ENCODE measurements around the gene USP34.
"Not testable (repeated sequence)": the region's sequence is repeated elsewhere in the genome, so short reads cannot be mapped to it uniquely, and the experiment has no call there.

USP34 gene

DNA sequence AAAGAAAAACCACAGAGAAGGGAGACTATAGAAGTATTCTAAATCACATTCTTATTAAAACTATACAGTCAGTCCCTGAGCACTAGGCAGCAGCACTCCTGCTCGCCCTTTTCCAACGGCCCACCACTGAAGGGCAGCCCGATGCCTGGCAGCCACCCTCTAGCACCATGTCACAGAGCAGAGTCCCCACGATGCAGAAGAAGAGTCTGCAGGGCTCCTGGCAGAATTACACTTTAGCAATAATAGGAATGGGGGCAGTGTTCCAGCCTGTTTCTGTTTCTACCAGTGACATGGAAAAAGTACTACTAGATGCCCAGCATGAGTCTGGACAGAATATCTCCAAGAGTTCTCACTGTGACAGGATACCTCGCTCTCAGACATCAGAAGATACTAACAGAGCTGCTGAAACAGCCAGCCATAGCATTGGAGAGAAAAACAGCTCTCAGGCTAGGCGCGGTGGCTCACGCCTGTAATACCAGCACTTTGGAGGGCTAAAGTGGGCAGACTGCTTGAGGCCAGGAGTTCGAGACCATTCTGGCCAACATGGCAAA lies 221.3 kb downstream of the USP34 start:
- no peak for DNase-seq (ENCODE audit: low spot score)

DNA sequence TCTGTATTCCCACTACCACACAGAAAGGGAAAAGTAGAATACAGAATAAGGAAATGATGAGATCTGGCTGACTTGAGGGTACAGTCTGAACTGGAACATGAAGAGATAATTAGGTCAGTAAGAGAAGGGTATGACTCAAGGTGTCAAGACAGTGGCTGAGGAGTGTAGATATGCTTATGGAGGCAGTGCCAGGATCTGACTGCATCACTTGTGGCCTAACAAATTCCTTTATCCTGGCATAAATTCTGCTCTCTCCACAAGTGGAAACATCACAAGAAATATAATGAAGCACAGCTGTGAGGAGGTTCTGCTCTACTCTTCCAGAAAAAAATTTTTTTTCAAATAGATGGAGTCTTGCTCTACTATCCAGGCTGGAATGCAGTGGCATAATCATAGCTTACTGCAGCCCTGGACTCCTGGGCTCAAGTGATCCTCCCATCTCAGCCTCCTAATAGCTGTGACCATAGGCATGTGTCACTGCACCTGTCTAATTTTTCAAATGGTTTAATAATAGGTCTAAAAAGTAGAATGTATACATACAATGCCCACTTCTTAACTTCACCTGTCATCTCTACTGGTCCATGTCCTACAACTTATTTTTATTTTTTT lies 223.6 kb downstream of the USP34 start:
- DNase-seq (ENCODE audit: low spot score), result peak; percentile 75

DNA sequence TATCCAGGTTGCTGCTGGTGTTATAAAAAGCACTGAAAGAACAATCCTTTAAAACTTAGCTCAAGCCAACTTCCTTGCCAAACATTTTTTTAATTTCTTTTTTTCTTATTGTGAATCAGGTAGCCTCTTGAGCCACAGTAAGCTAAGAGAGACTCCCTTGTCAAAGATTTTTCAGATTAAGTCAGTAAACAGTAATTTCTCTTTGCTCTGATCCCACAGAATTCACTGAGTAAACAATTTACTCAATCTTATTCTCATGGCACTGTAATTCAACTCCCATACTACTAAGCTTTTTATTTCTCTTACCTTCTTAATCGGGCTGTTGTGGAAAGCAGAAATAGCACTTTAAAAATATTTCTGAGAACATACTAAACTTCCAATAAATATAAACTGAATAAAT lies 226.2 kb downstream of the USP34 start:
- no peak for DNase-seq (ENCODE audit: low spot score)

DNA sequence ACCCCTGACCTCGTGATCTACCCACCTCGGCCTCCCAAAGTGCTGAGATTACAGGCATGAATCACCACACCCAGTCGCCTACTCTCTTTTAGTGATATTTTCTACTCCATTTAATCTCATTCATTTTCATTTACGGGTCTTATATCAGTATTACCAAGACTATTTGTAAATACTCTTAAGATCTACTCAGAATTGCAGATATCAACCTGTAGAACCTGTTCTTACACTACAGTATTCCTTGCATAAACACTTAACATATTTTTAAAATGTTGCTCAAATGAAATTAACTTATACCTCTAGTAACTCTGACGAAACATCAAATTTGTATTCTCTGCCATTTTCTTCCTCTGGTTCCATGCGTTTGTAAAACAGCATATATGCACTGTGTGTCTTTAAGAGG lies 229.6 kb downstream of the USP34 start:
- no peak for DNase-seq (ENCODE audit: low spot score)

DNA sequence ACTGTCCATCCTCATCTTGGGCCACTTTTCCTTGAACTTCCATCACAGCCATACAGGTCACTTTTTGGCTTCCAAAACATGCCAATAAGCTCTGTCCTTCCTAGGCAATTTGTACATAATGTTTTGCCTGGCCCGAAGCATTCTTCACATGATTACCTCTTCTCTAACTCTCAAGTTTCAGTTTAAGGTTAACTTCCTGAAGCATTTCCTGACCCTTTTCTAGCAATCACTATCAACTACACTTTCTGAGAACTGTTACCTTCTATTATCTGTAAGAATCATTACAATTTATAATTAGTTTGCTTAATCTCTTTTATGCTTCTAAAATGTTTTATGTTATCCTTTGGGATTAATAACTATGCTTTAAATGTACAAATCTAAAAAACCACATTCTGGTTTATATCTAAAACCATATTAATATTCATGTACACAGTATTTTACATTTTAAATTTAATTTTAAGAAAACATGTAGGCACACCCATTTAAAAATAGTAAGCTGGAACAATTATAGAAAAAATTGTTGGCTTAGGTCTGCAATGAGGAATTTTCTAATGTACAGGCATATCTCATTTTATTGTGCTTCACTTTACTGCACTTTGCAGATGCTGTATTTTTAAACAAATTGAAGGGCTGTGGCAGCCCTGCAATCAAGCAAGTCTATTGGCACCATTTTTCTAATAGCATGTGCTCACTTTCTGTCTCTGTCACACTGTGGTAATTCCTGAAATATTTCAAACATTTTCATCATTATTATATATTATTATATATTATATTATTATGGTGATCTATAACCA lies 232.5 kb downstream of the USP34 start:
- no peak for DNase-seq (ENCODE audit: low spot score)

DNA sequence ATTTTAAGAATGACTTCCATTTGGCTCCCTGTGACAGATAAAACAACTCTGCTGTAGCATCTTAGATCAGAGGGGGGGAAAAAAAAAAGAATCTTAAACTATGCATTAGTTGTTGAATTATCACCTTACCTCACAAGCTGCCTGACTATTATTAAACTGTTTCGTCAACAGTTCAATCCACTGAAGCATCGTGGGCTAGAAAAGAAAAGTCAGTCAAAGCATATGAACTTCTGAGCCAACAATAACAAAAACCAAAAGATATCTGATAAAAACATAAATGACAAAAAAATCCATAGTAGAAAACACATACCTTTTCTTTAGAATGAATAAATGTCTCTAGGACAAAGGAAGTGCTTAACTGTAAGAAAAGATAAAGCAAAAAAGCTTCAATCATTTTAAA lies 235.2 kb downstream of the USP34 start:
- DNase-seq (ENCODE audit: low spot score), result no peak

DNA sequence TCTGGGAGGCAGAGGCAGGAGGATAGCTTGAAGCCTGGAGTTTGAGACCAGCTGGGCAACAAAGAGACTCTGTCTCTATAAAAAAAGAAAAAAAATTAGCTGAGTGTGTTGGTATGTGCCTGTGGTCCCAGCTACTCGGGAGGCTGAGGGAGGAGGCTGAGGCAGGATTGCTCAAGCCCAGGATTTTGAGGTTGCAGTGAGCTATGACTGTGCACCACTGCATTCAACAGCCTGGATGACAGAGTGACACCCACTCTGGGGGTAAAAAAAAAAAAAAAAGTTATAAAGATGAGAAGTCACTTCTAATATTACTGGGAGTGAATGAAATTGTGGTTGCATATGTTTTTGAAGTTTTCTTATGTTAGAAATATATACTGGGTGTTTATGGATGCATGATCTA lies 237.3 kb downstream of the USP34 start:
- DNase-seq (ENCODE audit: low spot score), result no peak

DNA sequence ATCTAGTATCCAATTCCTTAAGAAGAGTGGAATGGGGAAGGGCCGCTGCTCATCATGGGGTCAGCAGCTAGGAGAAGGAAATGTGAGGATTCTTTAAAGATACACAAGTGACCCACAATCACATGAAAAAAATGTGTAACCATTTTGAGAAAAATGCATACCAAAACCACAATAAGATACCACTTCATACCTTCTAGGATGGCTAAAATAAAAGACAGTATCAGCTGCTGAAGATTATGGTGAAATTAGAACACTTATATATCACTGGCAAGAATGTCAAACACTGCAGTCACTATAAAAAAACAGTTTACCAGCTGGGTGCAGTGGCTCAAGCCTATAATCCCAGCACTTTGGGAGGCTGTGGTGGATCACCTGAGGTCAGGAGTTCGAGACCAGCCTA lies 241.0 kb downstream of the USP34 start:
- no peak for DNase-seq (ENCODE audit: low spot score)

DNA sequence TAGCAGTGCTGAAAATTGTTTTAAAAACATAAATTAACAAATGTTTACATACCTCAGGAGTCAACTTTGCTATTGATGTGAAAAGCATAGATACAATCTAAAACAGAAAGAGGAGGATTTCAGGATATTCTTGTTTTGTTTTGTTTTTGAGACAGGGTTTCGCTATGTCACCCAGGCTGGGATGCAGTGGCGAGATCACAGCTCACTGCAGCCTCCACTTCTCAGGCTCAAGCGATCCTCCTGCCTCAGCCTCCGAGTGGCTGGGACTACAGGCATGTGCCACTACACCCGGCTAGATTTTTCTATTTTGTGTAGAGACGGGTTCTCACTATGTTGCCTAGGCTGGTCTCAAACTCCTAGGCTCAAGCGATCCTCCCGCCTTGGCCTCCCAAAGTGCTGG lies 248.3 kb downstream of the USP34 start:
- no peak for DNase-seq (ENCODE audit: low spot score)

DNA sequence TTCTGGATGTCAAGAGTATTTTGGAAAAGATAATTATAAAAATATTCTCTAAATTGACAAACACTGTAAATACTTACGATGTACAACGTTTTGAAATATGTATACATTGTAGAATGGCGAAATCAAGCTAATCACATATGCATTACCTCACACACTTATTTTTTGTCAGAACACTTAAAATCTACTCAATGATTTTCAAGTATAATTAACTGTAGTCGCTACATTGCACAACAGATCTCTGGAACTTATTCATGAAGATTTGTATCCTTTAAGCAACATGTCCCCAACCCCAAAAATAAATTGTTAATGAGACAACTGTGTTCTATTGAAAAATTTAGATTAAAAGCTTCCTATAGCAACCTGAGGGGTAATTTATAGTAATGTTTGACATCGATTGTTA lies 249.1 kb downstream of the USP34 start:
- no peak for DNase-seq (ENCODE audit: low spot score)

DNA sequence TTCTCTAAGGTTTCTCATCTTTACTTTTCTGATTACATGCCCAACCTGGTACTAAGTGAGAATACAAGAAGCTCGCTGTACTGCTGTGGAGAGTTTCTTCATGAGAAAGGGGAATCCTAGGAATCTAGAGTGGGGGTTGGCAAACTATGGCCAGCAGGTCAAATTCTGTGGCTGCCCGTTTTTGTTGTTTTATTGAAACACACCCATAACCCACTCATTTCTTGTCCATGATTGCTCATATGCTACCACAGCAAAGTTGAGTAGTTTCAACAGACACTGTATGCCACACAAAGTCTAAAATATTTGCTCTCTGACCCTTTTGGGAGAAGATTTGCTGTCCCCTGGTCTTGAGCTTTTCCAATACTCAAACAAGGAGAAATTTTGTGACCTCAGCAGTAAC lies 250.1 kb downstream of the USP34 start:
- DNase-seq (ENCODE audit: low spot score), result peak; percentile 18

DNA sequence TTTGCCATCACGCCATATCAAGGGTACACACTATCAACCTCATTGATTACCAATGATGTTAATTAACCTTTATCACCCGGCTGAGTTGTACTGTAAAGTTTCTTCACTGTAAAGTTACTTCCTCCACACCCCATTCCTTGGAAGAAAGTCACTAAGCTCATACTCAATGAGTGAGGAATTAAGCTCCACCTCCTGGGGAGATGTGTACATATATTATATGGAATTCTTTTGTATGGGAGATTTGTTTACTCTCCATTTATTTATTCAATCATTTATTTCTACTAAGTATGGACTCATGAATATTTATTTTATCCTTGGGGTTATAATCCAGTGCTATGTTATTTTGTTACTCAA lies 252.1 kb downstream of the USP34 start:
- no peak for DNase-seq (ENCODE audit: low spot score)

DNA sequence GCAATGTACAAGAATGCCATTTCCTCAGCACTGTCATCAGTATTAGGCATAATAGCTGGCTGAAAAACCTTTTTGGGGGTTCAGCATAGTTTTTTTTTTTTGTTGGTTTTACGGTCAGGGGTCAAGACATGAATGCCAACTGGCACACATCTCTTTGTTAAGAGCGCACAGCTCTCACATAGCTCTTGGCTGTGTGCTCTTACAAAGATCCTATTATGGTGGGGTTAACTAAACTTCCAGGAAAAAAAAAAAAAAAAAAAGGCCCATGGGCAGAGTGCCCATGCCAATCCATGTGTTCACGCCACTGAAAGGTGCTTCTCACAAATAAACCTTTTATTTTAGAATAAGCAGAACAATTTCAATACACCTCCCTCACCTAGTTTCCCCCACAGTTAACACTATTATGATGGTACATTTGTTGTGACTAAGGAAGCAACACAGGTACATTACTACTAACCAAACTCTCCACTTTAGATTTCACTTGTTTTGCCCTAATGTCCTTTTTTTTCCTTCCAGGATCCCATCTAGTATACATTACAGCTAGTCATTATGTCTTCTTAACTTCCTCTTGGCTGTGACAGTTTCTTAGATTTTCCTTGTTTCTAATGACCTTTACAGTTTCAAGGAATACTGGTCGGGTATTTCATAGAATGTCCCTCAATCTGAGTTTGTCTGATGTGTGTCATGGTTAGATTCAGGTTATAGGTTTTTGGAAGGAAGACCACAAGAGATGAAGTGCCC lies 252.6 kb downstream of the USP34 start:
- DNase-seq (ENCODE audit: low spot score), result no peak

DNA sequence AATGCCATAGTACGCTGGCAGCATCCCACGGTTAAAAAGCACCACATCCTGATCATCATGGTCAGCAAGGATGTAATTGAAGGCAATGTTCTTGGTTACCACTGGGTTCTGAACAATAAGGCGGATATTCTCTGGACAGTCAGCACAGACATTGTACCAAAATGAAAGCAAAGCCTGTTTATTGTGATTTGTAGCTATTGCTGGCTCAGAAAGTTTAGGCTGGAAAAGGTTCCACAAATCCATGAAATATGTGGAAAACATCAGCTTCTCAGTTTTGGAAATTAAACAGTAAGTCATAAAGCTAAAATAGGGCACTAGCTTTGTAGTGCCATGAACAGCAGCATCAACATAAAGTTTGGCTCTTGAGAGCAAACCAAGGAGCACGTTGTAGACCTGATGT lies 256.7 kb downstream of the USP34 start:
- no peak for DNase-seq (ENCODE audit: low spot score)

DNA sequence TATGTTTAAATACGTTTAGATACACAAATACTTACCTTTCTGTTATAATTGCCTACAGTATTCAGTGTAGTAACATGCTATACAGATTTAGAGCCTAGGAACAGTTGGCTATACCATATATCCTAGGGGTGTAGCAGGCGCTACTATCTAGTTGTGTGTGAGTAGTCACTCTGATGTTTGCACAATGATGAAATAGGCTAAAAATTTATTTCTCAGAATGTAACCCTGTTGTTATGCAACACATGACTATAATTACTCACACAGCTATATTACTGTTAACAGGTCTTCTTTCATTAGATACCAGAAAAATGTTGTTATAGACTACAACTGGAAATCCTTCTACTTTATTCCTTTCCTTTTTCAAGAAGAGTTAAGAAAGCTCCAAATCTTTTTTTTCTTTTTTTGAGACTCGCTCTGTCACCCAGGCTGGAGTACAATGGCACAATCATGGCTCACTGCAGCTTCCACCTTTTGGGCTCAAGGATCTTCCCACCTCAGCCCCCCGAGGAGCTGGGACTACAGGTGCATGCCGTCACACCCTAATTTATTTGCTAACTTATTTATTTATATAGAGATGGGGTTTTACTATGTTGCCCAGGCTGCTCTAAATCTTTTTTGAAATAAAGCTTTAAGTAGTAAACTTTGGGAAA lies 260.4 kb downstream of the USP34 start:
- peak; percentile 54 for DNase-seq (ENCODE audit: low spot score)

DNA sequence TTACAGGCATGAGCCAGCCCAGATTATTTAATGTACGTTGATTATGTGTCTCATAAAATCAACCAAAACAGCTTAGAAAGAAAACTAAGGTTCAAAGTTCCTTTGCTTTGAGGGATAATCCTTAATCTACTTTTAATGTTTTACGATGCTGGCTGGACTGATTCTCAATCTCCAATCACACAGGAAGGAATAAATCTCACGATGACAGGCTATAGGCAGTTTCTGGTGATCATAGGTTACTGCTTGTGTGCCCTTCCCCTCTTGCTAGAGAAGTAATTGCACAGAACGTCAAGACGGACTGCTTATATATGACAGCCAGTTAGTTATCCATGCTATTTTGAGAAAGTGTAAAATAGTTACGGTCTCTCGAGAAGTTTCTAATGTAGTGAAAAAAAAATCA lies 265.8 kb downstream of the USP34 start:
- no peak for DNase-seq (ENCODE audit: low spot score)

DNA sequence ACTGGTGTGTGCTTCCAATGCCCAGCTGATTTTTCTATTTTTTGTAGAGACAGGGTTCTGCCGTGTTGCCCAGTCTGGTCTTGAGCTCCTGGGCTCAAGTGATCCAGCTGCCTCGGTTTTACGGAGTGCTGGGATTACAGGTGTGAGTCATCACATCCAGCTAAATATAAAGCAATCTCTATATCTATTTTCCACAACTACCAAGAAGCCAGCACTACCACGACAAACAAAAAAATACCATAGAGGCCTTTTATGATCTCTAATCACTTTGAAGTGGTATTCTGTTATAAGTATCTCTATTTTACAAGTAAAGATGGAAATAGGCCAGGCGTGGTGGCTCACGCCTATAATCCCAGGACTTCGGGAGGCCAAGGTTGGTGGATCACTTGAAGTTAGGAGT lies 274.2 kb downstream of the USP34 start:
- DNase-seq (ENCODE audit: low spot score), result no peak

DNA sequence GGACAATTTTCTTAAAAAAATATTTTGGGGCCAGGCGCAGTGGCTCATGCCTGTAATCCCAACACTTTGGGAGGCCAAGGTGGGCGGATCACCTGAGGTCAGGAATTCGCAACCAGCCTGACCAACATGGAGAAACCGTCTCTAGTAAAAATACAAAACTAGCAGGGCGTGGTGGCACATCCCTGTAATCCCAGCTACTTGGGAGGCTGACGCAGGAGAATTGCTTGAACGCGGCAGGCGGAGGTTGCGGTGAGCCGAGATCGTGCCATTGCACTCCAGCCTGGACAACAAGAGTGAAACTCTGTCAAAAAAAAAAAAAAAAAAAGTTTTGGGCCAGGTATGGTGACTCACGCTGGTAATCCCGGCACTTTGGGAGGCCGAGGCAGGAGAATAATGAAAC lies 276.2 kb downstream of the USP34 start:
- DNase-seq (ENCODE audit: low spot score), result not testable (repeated sequence)

DNA sequence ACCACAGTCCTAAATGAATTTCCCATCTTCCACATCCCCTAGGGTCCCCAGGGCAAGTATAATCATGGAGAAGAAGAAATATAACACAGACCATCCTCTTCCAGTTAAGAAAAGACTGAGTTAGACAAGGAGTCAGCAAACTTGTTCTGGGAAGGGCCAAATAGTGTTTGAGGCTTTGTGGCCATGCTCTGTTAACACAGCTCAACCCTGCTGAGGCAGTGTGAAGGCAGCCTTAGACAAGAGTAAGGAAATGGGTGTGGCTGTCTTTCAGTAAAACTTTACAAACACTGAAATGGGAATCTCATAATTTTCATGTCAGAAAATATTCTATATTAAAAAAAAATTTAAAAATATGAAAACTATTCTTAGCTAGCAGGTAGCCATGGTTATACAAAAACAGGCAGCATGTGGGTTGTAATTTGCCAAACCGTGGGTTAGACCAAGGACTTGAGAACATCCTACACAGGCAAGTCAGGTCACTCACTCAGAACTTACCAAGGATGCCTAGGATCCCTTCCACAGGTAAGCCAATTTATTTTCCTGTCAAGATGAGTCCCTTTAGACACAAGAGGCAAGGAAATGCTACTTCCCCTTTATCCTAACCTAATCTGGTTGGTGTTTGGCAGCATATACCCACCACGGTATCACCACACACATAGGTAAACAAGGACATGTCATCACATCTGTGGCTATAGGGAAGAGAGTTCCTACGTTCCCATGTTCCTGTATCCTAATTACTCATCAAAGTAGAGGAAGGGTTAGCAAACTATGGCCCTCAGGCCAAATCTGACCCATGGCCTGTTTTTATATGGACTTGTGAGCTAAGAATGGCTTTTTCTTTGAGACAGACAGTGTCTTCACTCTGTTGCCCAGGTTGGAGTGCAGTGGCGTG lies 277.0 kb downstream of the USP34 start:
- DNase-seq (ENCODE audit: low spot score), result no peak

DNA sequence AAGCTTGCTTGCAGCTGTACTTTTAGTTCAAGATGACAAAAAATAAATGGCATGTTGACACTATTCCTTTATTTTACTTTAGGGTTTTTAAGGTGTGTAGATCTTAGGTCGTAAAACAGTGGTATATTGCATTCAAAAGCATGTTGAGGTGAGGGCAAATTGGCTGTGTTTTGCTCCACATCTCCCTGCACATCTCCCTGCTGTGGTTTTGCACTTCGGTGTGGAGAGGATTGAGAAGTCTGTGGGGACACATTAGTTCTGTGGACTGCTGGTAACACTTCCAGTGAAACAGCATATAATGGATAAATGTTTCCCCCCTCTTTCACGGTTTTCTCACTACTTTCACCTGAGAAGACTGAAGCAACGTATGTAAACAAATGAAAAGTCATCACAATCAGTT lies 283.8 kb downstream of the USP34 start:
- DNase-seq (ENCODE audit: low spot score), result no peak

DNA sequence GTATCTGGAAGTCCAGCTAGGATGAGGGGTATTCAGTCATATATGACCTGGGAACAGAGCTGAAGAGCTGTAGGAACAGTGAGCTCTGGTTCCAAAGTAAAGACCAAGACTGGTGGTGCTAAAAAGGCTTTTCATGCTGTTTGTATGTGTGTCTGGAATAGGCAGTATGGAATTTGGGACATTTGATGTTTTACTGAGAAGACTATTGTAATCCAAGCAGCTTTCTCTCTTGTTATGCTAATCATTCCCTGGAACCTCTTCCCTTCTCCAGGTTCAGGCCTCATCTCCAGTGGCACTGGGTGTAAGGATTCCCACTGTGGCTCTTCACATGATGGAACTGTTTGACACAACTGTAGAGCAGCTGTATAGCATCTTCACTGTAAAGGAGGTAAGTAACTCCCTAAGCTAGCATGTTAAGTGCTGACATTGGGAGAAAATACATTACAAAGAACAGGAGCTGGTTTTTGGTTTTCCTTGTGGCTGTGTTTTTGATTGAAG lies 285.6 kb downstream of the USP34 start:
- no peak for DNase-seq (ENCODE audit: low spot score)

Data from AG20443 (cell line).